GM18526 (cell line): Measurements from ENCODE around the gene TNIP2.

Source experiments
- POLR2A ChIP-seq: IDR thresholded peaks from 3 replicates; pipeline ENCODE4 v1.6.1; 2011; ENCODE audit not compliant: insufficient read length; ENCODE audit errors: extremely low read depth

Gene TNIP2

GRCh38 chr4:2763511-2763967 lies 7.4 kb upstream of the TNIP2 start:
- TF ChIP-seq POLR2A, result no peak

DNA sequence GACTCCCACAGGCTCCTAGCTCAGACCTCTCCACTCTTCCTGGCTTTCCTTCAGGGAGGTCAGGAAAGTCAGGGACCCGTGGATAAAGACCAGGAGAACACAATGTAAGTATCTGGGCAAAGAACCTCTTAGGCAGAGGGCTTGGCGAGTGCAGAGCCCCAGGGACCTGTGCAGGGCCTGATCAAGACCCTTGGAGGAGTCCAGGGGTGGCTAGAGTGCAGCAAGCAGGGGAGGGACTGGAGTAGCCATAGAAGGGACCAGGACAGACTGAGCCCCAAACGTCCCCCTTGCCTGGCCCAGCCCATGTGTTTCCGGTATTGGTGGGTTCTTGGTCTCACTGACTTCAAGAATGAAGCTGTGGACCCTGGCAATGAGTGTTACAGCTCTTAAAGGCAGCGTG lies 5.9 kb upstream of the TNIP2 start:
- TF ChIP-seq POLR2A, result no peak

- no peak for TF ChIP-seq POLR2A
These were observed 5.1 kb upstream of the TNIP2 start for GRCh38 chr4:2761035-2761923.

- no peak for TF ChIP-seq POLR2A
These were observed 1.3 kb upstream of the TNIP2 start for GRCh38 chr4:2757426-2757825.

GRCh38 chr4:2756691-2757350 lies 685 bp upstream of the TNIP2 start:
- no peak for TF ChIP-seq POLR2A

GRCh38 chr4:2754848-2755819 lies 1.0 kb downstream of the TNIP2 start:
- TF ChIP-seq POLR2A, result no peak

DNA sequence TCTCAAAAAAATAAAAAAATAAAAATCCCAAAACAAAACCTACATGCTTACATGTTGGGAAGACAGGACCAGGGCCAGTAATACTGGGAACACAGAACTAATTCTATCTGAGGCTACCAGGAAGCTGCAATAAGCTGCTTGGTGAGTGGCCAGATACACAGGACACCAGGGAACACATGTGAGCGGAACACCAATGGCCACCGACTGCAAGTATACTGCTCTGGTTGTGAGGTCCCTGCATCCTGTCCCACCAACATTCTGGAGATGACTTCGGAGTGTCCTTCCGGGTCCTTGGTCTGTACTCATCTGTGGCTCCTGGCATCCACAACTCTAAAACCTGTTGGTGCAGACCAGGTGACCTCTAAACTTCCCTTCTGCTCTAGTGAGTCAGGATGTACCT lies 2.7 kb downstream of the TNIP2 start:
- no peak for TF ChIP-seq POLR2A

GRCh38 chr4:2750719-2751605 lies 5.2 kb downstream of the TNIP2 start:
- TF ChIP-seq POLR2A, result no peak

GRCh38 chr4:2746891-2747695 lies 9.0 kb downstream of the TNIP2 start:
- no peak for TF ChIP-seq POLR2A

GRCh38 chr4:2745981-2746806 lies 9.9 kb downstream of the TNIP2 start:
- peak; percentile 48 for TF ChIP-seq POLR2A

- TF ChIP-seq POLR2A, result no peak
These were observed 10.6 kb downstream of the TNIP2 start for GRCh38 chr4:2745516-2745915.

DNA sequence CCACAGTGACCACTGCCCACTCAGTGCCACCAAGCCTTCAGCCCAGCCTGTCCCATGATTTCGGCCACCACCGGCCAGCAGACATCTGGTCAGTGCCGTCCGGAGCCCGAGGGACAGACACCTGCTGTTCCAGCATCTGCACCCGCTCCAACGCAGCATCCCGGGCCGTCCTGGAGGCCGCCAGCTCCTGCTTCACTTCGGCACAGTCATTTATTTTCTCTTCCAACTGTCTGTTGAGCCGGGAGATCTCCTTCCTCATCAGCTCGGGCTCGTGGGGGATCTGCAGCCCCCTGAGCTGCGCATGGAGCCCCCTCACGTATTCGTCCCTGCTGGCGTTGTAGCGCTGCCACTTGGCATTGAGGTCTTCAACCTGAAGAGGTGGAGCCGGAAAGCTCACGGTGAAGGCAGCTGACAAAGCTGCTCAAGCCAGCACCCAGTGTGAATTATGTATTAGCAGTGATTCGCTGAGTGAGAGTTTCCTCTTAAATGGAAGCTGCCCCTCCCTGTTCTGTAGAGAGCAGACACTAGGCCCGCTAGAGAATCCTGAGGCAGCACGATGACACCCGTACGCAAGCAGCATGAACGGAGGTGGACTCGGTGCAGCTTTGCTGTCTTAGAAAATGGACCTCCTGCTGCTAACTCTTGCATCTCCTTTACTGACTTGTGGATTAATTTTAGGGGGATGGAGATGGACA lies 11.4 kb downstream of the TNIP2 start:
- TF ChIP-seq POLR2A, result no peak
